Caco-2 (cell line): ENCODE data around the gene KCNK7. TPM values are rescaled to one million over a fixed set of nuclear protein-coding genes. Genes with fewer than 3 reads are reported as not detected.

Experiments used
- BruUV-seq: library from RNA; stranded (reverse); fragments of 400-500 nt; replicated peaks from 2 replicates; lab custom pipeline; 2021; lab: Mats Ljungman, UMichigan
- CTCF ChIA-PET: fragments of 300-600 bp; sonication (Branson Sonifier 250); formaldehyde crosslinking; loops from one replicate; lab custom pipeline; 2022; ENCODE audit warnings: antibody characterized with exemption; lab: Charles Lee
- POLR2A ChIA-PET: fragments of 300-600 bp; sonication (Branson Sonifier 250); formaldehyde crosslinking; loops from one replicate; lab custom pipeline; 2022; ENCODE audit warnings: antibody characterized with exemption; lab: Charles Lee
- DNase-seq, 2 experiments: peaks; one replicate each; pipeline versions ENCODE4 v3.0.0 to v3.0.0-alpha.2; 2020 to 2022
- H3K27me3 ChIP-seq: replicated peaks from 2 replicates; pipeline ENCODE4 v1.6.0; 2011; ENCODE audit warnings: low read length; ENCODE audit not compliant: control insufficient read depth, insufficient read depth
- H3K36me3 ChIP-seq: 2 replicates; pipeline ENCODE4 v1.5.1; 2011; ENCODE audit warnings: low read length; ENCODE audit not compliant: control insufficient read depth, insufficient read depth
- H3K4me1 ChIP-seq: fragments of 250-450 bp; sonication (Bioruptor Pico); 2 replicates; pipeline ENCODE4 v1.5.1; 2020; ENCODE audit warnings: mild to moderate bottlenecking
- H3K4me3 ChIP-seq: 2 replicates; pipeline ENCODE4 v1.5.1; 2011; ENCODE audit warnings: low read depth, mild to moderate bottlenecking, control low read depth, low read length
- H3K9me3 ChIP-seq: fragments of 250-450 bp; sonication (Bioruptor Pico); 2 replicates; pipeline ENCODE4 v1.5.1; 2020; ENCODE audit warnings: mild to moderate bottlenecking, moderate library complexity
- H3K27ac Mint-ChIP-seq: one replicate; pipeline ENCODE4 v1.8.0; 2022; ENCODE audit warnings: mixed read lengths; ENCODE audit not compliant: unreplicated experiment
- H3K27me3 Mint-ChIP-seq: one replicate; pipeline ENCODE4 v1.8.0; 2022; ENCODE audit warnings: mixed read lengths; ENCODE audit not compliant: insufficient read depth, unreplicated experiment
- H3K36me3 Mint-ChIP-seq: one replicate; pipeline ENCODE4 v1.8.0; 2022; ENCODE audit warnings: mild to moderate bottlenecking, mixed read lengths; ENCODE audit not compliant: insufficient read depth, unreplicated experiment
- H3K4me1 Mint-ChIP-seq: one replicate; pipeline ENCODE4 v1.8.0; 2022; ENCODE audit warnings: low read depth, mixed read lengths; ENCODE audit not compliant: unreplicated experiment
- H3K4me3 Mint-ChIP-seq: one replicate; pipeline ENCODE4 v1.8.0; 2022; ENCODE audit warnings: mild to moderate bottlenecking, moderate library complexity, mixed read lengths; ENCODE audit not compliant: unreplicated experiment
- H3K9me3 Mint-ChIP-seq: one replicate; pipeline ENCODE4 v1.8.0; 2022; ENCODE audit warnings: mixed read lengths; ENCODE audit not compliant: unreplicated experiment
- intact Hi-C: fragments of 100-400 bp; cut with micrococcal nuclease; formaldehyde crosslinking; loops from one replicate; pipeline ENCODE4 v1.10.0; 2022; ENCODE audit not compliant: unreplicated experiment
- total RNA-seq: library from RNA; stranded (reverse); gene quantifications from 2 replicates; pipeline ENCODE4 v1.2.3, GENCODE V29; 2022
- TF ChIP-seq, protein P1 (sequence below), 2 experiments: fragments of 200-600 bp in 1 of 2; IDR thresholded peaks; 1 replicate in 1 of 2; 2 replicates in 1 of 2; pipeline versions ENCODE4 v1.5.1 to v1.8.0; 2011 to 2022; ENCODE audit warnings: antibody characterized with exemption in 1 of 2, control low read depth in 1 of 2, inconsistent platforms in 1 of 2, low read depth in 1 of 2, low read length in 1 of 2, mild to moderate bottlenecking in 1 of 2, moderate library complexity in 1 of 2; ENCODE audit not compliant: insufficient read depth in 1 of 2, severe bottlenecking in 1 of 2, unreplicated experiment in 1 of 2

Gene KCNK7
- total RNA-seq, 1 experiment from 2014 or later, result 0.39 TPM

DNA sequence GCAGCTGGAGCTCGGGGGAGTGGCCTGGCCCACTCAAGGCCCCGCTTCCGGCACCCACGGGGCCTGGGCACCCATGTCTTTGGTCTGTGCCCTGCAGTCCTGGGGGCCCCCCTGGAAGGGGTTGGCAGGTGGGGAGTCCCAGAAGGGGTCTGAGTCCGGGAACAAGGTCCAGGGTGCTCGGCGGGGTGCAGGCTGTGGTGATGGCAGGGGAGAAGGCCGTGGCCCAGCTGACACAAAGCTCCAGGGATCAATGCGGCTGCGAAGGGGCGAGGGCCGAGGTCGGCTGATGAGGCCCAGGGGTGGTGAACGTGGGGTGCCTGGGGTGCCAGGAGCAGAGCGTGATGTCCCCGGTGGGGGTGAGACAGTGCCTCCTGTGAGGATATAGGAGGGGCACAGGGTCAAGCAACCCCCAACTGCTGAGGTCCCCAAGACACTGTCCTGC lies 2.7 kb upstream of the KCNK7 start:
- no peaks in the 10 kb centered on the region for H3K9me3 ChIP-seq
- Mint-ChIP-seq H3K27me3 (no peaks in the 10 kb centered on the region), H3K4me3 (no peak overlapping the region), H3K27ac (no peak overlapping the region), H3K36me3 (peaks cover 41% of the 10 kb centered on the region), H3K4me1 (no peaks in the 10 kb centered on the region), H3K9me3 (no peaks in the 10 kb centered on the region)
- intact Hi-C loops, result no loop called here
- TF ChIP-seq, protein P1, sequence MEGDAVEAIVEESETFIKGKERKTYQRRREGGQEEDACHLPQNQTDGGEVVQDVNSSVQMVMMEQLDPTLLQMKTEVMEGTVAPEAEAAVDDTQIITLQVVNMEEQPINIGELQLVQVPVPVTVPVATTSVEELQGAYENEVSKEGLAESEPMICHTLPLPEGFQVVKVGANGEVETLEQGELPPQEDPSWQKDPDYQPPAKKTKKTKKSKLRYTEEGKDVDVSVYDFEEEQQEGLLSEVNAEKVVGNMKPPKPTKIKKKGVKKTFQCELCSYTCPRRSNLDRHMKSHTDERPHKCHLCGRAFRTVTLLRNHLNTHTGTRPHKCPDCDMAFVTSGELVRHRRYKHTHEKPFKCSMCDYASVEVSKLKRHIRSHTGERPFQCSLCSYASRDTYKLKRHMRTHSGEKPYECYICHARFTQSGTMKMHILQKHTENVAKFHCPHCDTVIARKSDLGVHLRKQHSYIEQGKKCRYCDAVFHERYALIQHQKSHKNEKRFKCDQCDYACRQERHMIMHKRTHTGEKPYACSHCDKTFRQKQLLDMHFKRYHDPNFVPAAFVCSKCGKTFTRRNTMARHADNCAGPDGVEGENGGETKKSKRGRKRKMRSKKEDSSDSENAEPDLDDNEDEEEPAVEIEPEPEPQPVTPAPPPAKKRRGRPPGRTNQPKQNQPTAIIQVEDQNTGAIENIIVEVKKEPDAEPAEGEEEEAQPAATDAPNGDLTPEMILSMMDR (IDR thresholded peaks at IDR 0.05; ENCODE audit: insufficient read depth in 1 of 2, low read depth in 1 of 2, low read length in 1 of 2, severe bottlenecking in 1 of 2, unreplicated experiment in 1 of 2), result no peak
- BruUV-seq, result no TSS peak
- peaks cover 3% of the 10 kb centered on the region for H3K36me3 ChIP-seq
- H3K4me1 ChIP-seq, result no peaks in the 10 kb centered on the region
- DNase-seq, result no peak
- H3K27me3 ChIP-seq, result no peaks in the 10 kb centered on the region
- H3K4me3 ChIP-seq, result no peak overlapping the region
- ChIA-PET POLR2A (no interaction called here), CTCF (no interaction called here)

DNA sequence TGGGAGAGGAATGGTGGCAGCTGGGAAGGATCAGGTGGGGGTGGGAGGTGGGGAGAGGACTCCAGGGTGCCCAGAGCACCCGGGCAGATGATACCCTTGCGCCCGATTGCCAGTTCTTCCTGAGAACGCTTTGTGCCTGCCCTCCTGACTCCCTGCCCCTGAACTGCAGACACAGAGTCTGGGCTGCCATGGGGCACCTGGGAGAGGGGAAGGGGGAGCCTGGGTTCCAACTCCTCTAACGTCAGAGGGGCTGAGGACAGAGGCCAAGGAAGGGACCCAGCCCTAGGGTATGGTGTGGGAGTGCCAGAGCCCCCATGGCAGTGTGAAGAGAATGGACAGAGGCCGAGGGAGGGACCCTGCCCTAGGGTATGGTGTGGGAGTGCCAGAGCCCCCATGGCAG lies 920 bp upstream of the KCNK7 start:
- no peak for DNase-seq
- peaks cover 4% of the 10 kb centered on the region for H3K36me3 ChIP-seq
- Mint-ChIP-seq H3K27me3 (no peaks in the 10 kb centered on the region), H3K9me3 (no peaks in the 10 kb centered on the region), H3K4me1 (no peaks in the 10 kb centered on the region), H3K27ac (no peak overlapping the region), H3K4me3 (no peak overlapping the region), H3K36me3 (peaks cover 38% of the 10 kb centered on the region)
- POLR2A ChIA-PET, result interaction anchor here (1.1 kb wide), 1 partner anchor 10 kb away, joined by 6 read pairs; no protein-coding TSS in a partner anchor
- TF ChIP-seq, protein P1 (IDR thresholded peaks at IDR 0.05; ENCODE audit: insufficient read depth in 1 of 2, low read depth in 1 of 2, low read length in 1 of 2, severe bottlenecking in 1 of 2, unreplicated experiment in 1 of 2), result no peak
- CTCF ChIA-PET, result no interaction called here
- peaks cover 5% of the 10 kb centered on the region; the same call in 1 of the 2 replicates for H3K4me1 ChIP-seq
- no peaks in the 10 kb centered on the region for H3K9me3 ChIP-seq
- intact Hi-C loops, result no loop called here
- no TSS peak for BruUV-seq
- H3K27me3 ChIP-seq, result no peaks in the 10 kb centered on the region
- H3K4me3 ChIP-seq, result no peak overlapping the region

DNA sequence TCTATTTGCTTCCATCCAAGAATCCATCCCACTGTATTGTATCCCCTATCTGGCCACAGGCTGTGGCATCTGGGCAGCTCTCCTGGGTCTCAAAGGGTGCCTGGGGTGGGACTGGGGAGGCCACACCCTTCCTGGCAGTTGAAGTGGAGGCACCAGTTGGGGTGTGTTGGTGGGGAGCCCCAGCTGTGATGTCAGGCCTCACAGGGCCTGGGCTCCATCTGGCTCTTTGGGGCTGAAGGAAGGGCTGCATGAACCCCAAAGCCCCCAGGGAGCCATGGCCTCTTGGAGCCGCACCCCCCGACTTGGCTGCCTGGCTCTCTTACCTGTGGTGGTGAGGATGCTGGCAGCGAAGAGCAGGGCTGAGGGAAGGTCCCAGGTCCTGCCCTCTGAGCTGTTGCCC lies 469 bp downstream of the KCNK7 start:
- Mint-ChIP-seq H3K36me3 (peaks cover 33% of the 10 kb centered on the region), H3K9me3 (no peaks in the 10 kb centered on the region), H3K4me3 (no peak overlapping the region), H3K4me1 (no peaks in the 10 kb centered on the region), H3K27ac (no peak overlapping the region), H3K27me3 (no peaks in the 10 kb centered on the region)
- ChIA-PET POLR2A (no interaction called here), CTCF (interaction anchor here (0.8 to 1.8 kb wide), 2 partner anchors 19 to 21 kb away, joined by 3 to 5 read pairs; partner anchors contain the start of gene EHBP1L1)
- peaks cover 4% of the 10 kb centered on the region for H3K36me3 ChIP-seq
- peaks cover 5% of the 10 kb centered on the region; the same call in 1 of the 2 replicates for H3K4me1 ChIP-seq
- no TSS peak for BruUV-seq
- no peaks in the 10 kb centered on the region for H3K9me3 ChIP-seq
- DNase-seq, result no peak
- no peak overlapping the region for H3K4me3 ChIP-seq
- intact Hi-C loops, result no loop called here
- no peaks in the 10 kb centered on the region for H3K27me3 ChIP-seq
- TF ChIP-seq, protein P1 (IDR thresholded peaks at IDR 0.05; ENCODE audit: insufficient read depth in 1 of 2, low read depth in 1 of 2, low read length in 1 of 2, severe bottlenecking in 1 of 2, unreplicated experiment in 1 of 2), result no peak
